PC-9 (cell line): Measurements from ENCODE around the gene ARHGAP45. TPM values are rescaled to one million over a fixed set of nuclear protein-coding genes. Genes with fewer than 3 reads are reported as not detected.

Experiments
- BruUV-seq: library from RNA; stranded (reverse); fragments of 400-500 nt; replicated peaks from 2 replicates; lab custom pipeline; 2021; lab: Mats Ljungman, UMichigan
- CTCF ChIA-PET: fragments of 300-600 bp; sonication (Branson Sonifier 250); formaldehyde crosslinking; loops from one replicate; lab custom pipeline; 2022; ENCODE audit warnings: antibody characterized with exemption; lab: Charles Lee
- POLR2A ChIA-PET: fragments of 300-600 bp; sonication (Branson Sonifier 250); formaldehyde crosslinking; loops from one replicate; lab custom pipeline; 2022; ENCODE audit warnings: antibody characterized with exemption; ENCODE audit not compliant: unreplicated experiment; lab: Charles Lee
- DNase-seq, 2 experiments: peaks; one replicate each; pipeline versions ENCODE4 v3.0.0 to v3.0.0-alpha.2; 2015 to 2022; ENCODE audit warnings: mixed read lengths in 1 of 2
- H2AFZ ChIP-seq: fragments of 200-600 bp; sonication (generic); 2 replicates; pipeline ENCODE4 v1.8.1; 2017; ENCODE audit warnings: antibody characterized with exemption
- H3F3A ChIP-seq: fragments of 200-600 bp; sonication (generic); 2 replicates; pipeline ENCODE4 v1.8.1; 2017; ENCODE audit warnings: antibody characterized with exemption, mild to moderate bottlenecking, low read depth; ENCODE audit not compliant: insufficient read depth
- H3K27ac ChIP-seq: fragments of 200-600 bp; sonication (generic); 2 replicates; pipeline ENCODE4 v1.6.1; 2016; ENCODE audit warnings: mixed run types
- H3K27me3 ChIP-seq: fragments of 200-600 bp; sonication (generic); 2 replicates; pipeline ENCODE4 v1.6.1; 2016; ENCODE audit warnings: low read depth, mixed run types; ENCODE audit not compliant: insufficient read depth
- H3K36me3 ChIP-seq: fragments of 200-600 bp; sonication (generic); 2 replicates; pipeline ENCODE4 v1.6.1; 2016; ENCODE audit warnings: low read depth, mixed run types
- H3K4me1 ChIP-seq: fragments of 200-600 bp; sonication (generic); replicated peaks from 2 replicates; pipeline ENCODE4 v1.6.1; 2016; ENCODE audit warnings: mixed run types; ENCODE audit not compliant: insufficient read depth
- H3K4me2 ChIP-seq: fragments of 200-600 bp; sonication (generic); 2 replicates; pipeline ENCODE4 v1.6.1; 2017; ENCODE audit warnings: mixed run types
- H3K4me3 ChIP-seq: fragments of 200-600 bp; sonication (generic); 2 replicates; pipeline ENCODE4 v1.6.1; 2016; ENCODE audit warnings: mixed run types
- H3K79me2 ChIP-seq: fragments of 200-600 bp; sonication (generic); 2 replicates; pipeline ENCODE4 v1.6.1; 2017; ENCODE audit warnings: low read depth, mixed run types
- H3K9me2 ChIP-seq: fragments of 200-600 bp; sonication (generic); 2 replicates; pipeline ENCODE4 v1.8.1; 2017; ENCODE audit warnings: mild to moderate bottlenecking; ENCODE audit not compliant: insufficient read depth
- H3K9me3 ChIP-seq: fragments of 200-600 bp; sonication (generic); 2 replicates; pipeline ENCODE4 v1.8.1; 2016; ENCODE audit warnings: low read depth; ENCODE audit not compliant: insufficient read depth
- H4K20me1 ChIP-seq: fragments of 200-600 bp; sonication (generic); 2 replicates; pipeline ENCODE4 v1.8.1; 2017; ENCODE audit not compliant: insufficient read depth
- EZH2 ChIP-seq: fragments of 200-600 bp; sonication (generic); IDR thresholded peaks from 2 replicates; pipeline ENCODE4 v1.8.0; 2017; ENCODE audit warnings: antibody characterized with exemption, low read depth
- intact Hi-C: fragments of 100-400 bp; cut with micrococcal nuclease; formaldehyde crosslinking; loops from one replicate; pipeline ENCODE4 v1.10.0; 2022; ENCODE audit not compliant: unreplicated experiment
- total RNA-seq: library from RNA; stranded (reverse); gene quantifications from 2 replicates; pipeline ENCODE4 v1.2.3, GENCODE V29; 2021
- TF ChIP-seq, protein P1 (sequence below): fragments of 200-600 bp; sonication (generic); conservative IDR thresholded peaks from 2 replicates; pipeline ENCODE4 v1.6.1; 2017; ENCODE audit warnings: mixed run types, antibody characterized with exemption, mild to moderate bottlenecking, moderate library complexity

Gene ARHGAP45
- total RNA-seq, 1 experiment from 2014 or later = 20.2 TPM

DNA sequence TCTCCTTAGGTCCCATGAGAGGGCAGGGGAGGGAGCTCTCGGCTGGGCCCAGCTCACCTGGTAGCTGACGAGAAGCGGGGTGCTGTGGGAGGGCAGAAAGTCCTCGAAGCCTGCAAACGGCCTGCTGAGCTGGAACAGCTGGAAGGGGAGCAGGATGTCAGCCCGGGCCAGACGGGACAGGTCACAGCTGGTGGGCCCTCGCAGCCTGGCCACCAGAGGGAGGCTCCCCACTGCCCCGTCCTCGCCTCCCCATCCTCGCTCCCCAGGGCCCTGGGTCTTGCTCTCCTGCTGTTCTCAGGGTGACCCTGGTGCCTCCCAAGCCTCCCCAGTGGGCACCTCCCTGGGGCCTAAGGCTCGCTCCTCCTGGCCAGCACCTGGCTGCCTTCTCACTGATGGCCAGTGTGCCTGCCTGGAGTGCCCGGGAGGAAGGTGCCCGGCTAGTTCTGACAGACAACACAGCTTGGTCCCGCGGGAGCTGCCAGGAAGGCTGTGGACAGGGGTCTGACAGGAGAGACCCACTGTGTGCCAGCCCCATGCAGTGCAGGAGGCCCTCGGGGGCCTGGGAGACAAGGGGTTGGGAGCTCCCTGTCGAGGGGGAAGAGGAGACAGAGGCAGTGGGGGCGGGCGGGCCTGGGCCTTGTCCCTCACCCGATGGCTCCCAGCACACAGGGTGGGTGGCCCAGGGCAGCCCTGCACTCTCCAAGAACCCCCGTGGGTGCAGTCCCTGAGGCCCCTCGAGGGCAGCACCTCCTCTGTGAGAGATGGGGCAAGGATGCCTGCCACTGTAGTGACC lies 57.1 kb downstream of the ARHGAP45 start:
- BruUV-seq = no TSS peak
- H3K4me2 ChIP-seq = no peak overlapping the region
- no peak overlapping the region for H2AFZ ChIP-seq
- H4K20me1 ChIP-seq = peaks cover 30% of the 10 kb centered on the region
- H3K4me1 ChIP-seq = no peaks in the 10 kb centered on the region
- no peaks in the 10 kb centered on the region for H3K27me3 ChIP-seq
- no peak overlapping the region for H3K27ac ChIP-seq
- H3K9me2 ChIP-seq = no peaks in the 10 kb centered on the region
- DNase-seq = no peak
- H3K36me3 ChIP-seq = peaks cover 7% of the 10 kb centered on the region; the same call in 1 of the 2 replicates
- TF ChIP-seq, protein P1, sequence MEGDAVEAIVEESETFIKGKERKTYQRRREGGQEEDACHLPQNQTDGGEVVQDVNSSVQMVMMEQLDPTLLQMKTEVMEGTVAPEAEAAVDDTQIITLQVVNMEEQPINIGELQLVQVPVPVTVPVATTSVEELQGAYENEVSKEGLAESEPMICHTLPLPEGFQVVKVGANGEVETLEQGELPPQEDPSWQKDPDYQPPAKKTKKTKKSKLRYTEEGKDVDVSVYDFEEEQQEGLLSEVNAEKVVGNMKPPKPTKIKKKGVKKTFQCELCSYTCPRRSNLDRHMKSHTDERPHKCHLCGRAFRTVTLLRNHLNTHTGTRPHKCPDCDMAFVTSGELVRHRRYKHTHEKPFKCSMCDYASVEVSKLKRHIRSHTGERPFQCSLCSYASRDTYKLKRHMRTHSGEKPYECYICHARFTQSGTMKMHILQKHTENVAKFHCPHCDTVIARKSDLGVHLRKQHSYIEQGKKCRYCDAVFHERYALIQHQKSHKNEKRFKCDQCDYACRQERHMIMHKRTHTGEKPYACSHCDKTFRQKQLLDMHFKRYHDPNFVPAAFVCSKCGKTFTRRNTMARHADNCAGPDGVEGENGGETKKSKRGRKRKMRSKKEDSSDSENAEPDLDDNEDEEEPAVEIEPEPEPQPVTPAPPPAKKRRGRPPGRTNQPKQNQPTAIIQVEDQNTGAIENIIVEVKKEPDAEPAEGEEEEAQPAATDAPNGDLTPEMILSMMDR = no peak
- no peaks in the 10 kb centered on the region for H3K9me3 ChIP-seq
- CTCF ChIA-PET = no interaction called here
- intact Hi-C loops = no loop called here
- H3F3A ChIP-seq = peaks cover 67% of the 10 kb centered on the region; the same call in 1 of the 2 replicates
- H3K4me3 ChIP-seq = no peak overlapping the region
- POLR2A ChIA-PET = no interaction called here
- H3K79me2 ChIP-seq = no peaks in the 10 kb centered on the region

DNA sequence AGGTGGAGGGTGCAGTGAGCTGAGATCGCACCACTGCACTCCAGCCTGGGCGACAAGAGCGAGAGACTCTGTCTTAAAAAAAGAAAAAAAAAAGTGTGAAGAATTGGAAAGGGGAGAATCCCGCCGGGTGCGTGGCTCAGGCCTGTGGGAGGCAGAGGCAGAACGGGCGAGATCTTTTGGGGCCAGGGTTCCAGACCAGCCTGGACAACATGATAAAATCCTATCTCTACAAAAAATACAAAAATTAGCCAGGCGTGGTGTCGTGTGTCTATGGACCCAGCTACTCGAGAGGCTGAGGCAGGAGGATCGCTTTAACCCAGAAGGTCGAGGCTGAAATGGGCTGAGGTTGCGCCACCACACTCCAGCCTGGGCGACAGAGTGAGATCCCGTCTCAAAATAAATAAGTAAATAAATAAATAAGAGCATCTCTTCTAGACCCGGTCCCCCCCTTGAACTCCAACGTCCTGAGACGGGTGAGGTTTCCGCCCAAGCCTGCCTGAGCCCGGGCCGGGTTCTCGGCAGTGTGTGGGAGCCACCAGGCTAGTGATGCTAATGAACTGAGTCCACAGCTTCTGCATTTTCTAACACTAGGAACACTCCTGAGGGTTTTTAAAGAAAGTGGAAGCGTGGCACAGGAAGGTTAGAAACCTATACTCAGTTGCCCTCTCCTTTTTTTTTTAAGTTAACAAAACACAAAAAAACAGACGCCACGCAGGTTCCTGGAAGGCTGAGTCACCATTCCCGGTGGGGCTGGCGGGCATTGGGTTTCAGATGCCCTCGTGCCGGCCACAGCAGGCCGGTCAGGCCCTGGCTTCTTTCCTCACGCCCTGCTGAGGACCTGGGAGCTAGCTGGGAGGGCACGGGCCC lies 58.9 kb downstream of the ARHGAP45 start:
- H3K79me2 ChIP-seq = no peaks in the 10 kb centered on the region
- DNase-seq = peak in 1 of 2 experiments; percentile 77
- no peaks in the 10 kb centered on the region for H3K4me1 ChIP-seq
- TF ChIP-seq, protein P1 = no peak
- no peak for TF ChIP-seq EZH2
- no peak overlapping the region for H2AFZ ChIP-seq
- no peaks in the 10 kb centered on the region for H3K9me3 ChIP-seq
- intact Hi-C loops = no loop called here
- H3K27ac ChIP-seq = no peak overlapping the region
- H4K20me1 ChIP-seq = peaks cover 38% of the 10 kb centered on the region
- CTCF ChIA-PET = no interaction called here
- H3K9me2 ChIP-seq = no peaks in the 10 kb centered on the region
- peaks cover 4% of the 10 kb centered on the region; the same call in 1 of the 2 replicates for H3K36me3 ChIP-seq
- BruUV-seq = no TSS peak
- H3F3A ChIP-seq = peaks cover 66% of the 10 kb centered on the region; the same call in 1 of the 2 replicates
- H3K27me3 ChIP-seq = no peaks in the 10 kb centered on the region
- no peak overlapping the region for H3K4me2 ChIP-seq
- no peak overlapping the region for H3K4me3 ChIP-seq
- POLR2A ChIA-PET = interaction anchor here (0.6 kb wide), 1 partner anchor 89 kb away, joined by 11 read pairs; no protein-coding TSS in a partner anchor

DNA sequence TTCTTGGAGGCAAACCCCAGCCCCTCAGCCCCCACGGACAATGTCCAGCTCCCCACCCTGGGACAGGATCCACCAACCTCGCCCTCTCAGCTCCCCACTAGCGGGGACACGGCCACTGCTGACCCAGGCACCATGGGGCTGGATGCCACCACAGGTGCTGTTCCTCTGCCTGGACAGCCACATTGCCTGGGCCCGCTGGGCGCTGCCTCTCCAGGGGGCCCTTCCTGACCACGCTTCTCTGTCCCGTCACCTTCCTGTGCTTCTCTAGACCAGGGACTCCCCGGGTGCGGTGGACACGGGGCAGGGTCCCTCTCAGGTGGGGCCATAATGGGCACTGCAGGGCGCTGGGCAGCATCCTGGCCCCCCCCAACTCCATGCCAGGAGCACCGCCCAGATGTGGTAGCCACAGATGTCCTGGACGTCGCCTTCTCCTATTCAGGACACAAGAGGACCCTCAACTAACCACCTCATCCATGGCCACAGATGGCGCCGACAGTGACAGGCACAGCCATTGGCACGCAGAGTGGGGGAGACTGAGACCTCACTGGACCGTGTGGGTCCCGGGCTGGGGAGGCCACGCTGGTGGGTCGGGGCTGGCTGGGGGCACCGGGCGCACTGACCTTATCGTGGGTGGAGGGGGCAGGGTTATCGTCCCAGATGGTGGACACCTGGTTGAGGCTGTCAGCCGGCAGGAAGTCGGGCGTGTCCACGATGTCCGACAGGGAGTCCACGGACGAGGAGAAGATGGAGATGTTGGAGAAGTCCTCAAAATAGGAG lies 60.2 kb downstream of the ARHGAP45 start:
- BruUV-seq = no TSS peak
- H3K79me2 ChIP-seq = 0 out of 2 replicates have a peak, but pooled peaks cover 4% of the 10 kb centered on the region
- POLR2A ChIA-PET = no interaction called here

More for the DNA sequence above, 60.2 kb downstream of the ARHGAP45 start:
- H3K4me3 ChIP-seq = no peak overlapping the region
- no peaks in the 10 kb centered on the region for H3K9me3 ChIP-seq
- H3K27ac ChIP-seq = no peak overlapping the region
- intact Hi-C loops = no loop called here
- H2AFZ ChIP-seq = no peak overlapping the region
- TF ChIP-seq, protein P1 = no peak
- TF ChIP-seq EZH2 = no peak
- no peaks in the 10 kb centered on the region for H3K4me1 ChIP-seq
- H3K27me3 ChIP-seq = no peaks in the 10 kb centered on the region
- peaks cover 4% of the 10 kb centered on the region; the same call in 1 of the 2 replicates for H3K36me3 ChIP-seq
- peaks cover 54% of the 10 kb centered on the region; the same call in 1 of the 2 replicates for H3F3A ChIP-seq
- no peak for DNase-seq
- peaks cover 46% of the 10 kb centered on the region for H4K20me1 ChIP-seq
- no peaks in the 10 kb centered on the region for H3K9me2 ChIP-seq
- CTCF ChIA-PET = no interaction called here
- H3K4me2 ChIP-seq = no peak overlapping the region
